ENCODE measurements around the gene SLC6A16. TPM values are rescaled to one million over a fixed set of nuclear protein-coding genes. Genes with fewer than 3 reads are reported as not detected.

SLC6A16 gene
- total RNA-seq, 1 experiment from 2014 or later = not detected

DNA sequence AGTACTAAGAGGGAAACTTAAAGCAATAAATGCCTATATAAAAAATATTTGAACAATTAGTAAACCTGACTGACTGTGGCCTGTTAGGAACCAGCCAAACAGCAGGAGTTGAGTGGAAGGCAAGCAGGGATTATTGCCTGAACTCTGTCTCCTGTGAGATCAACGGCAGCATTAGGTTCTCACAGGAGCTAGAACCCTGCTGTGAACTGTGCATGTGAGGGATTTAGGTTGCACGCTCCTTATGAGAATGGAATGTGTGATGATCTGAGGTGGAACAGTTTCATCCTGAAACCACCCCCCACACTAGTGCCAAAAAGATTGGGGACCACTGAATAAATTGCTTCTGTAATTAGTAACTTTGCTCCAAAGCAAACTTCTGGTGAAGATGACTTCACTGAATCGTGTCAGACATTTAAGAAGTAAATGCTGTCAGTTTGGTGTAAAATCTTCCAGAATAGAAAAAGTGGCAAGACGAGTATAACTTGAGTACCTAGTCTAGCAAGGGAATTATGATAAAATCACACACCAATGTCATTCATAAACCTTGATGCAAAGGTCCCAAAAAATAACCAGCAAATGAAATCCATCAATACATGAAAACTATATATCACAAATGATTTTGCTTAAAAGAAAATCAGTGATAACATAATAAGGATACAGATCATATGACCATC is 53.8 kb downstream of the SLC6A16 start:
- DNase-seq (ENCODE audit: low spot score) = no peak

DNA sequence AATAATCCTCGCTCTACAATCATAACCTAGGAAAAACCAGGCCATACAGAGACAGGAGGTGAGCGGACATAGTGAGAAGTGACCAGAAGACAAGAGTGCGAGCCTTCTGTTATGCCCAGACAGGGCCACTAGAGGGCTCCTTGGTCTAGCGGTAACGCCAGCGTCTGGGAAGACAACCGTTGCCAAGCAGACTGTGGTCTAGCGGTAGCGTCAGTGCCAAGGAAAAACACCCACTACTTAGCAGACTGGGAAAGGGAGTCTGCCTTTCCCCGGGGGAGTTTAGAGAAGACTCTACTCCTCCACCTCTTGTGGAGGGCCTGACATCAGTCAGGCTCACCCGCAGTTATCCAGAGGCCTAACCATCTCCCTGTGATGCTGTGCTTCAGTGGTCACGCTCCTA is 58.6 kb downstream of the SLC6A16 start:
- peak; percentile 25 for DNase-seq (ENCODE audit: low spot score)

DNA sequence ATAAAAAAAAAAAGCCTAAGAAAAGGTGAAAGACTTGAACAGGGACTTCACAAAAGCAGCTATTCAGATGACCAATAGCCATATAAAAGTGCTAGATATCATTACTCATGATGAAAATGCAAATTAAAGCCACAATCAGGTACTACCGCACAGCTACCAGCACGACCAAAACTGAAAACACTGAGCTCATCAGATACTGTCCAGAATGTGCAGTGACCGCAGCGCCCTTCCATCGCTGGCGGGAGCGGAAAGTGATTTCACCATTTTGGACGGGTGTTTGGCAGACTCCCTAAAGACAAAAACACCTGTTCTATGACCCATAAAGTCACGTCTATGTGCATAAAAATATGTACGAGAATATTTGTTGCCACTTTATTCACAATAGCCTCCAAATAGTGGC is 60.7 kb downstream of the SLC6A16 start:
- no peak for DNase-seq (ENCODE audit: low spot score)

DNA sequence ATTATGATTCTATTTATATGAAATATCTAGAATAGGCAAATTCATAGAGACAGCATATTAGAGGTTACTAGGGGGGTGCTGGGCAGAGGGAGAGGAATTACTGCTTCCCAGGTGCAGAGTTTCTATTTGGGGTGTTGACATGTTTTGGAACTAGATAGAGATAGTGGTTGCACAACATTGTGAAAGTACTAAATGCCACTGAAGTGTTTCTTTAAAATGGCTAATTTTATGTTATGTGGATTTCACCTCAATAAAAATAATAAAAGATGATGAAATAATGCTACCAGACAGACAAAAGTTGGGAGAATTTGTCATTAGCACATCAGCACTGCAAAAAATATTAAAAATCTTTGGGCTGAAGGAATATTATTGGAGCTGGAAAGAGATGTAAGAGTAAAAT is 63.4 kb downstream of the SLC6A16 start:
- no peak for DNase-seq (ENCODE audit: low spot score)

DNA sequence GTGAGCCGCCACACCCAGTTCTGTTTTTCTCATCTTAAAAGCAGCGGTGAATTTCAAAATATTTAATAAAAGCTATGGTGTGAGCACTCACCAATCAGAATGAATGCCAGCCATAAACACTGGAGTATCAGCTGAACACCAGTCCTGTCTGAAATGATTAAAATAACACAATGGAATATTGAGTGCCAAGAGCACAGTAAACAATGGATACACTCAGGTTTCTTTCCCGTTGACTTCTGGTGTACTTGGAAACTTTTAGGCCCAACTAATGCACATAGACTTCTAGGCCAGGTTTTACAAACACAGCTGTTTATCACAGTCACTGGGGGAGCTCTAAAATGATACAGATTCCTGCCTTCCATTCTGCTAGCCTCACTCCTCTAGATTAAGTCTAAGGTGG is 68.3 kb downstream of the SLC6A16 start:
- no peak for DNase-seq (ENCODE audit: low spot score)

DNA sequence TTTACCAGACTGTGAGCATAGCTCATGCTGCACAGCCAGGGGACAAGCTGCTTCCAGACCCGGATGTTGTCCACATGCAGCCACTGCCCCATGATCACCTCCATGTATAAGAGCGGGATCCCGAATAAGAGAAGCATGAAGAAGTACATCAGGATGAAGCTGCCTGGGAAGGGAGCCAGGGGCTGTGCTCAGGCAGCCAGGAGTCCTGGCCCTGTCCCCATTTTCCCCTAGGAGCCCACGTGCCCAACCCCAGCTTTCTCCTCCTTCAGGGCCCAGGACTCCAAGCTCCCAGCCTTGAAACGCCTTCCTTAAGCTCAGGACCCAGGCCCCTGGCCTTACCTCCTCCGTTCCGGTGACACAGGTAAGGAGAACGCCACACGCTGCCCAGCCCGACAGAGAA is 69.3 kb downstream of the SLC6A16 start:
- DNase-seq (ENCODE audit: low spot score) = no peak

DNA sequence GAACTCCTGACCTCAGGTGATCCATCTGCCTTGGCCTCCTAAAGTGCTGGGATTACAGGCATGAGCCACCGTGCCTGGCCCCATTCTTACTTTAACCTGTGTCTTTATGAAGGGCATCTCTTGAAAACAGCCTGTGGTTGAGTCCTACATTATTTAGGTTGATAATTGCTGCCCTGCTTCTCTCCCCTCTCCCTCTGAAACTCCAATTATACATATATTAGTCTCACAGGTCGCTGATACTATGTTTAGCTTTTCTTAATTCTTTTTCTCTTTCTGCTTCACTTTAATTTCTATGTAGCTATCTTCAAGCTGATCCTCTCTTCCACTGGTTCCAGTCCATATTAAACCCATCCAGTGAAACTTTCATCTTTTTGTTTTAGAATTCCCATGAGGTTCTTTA is 75.1 kb downstream of the SLC6A16 start:
- no peak for DNase-seq (ENCODE audit: low spot score)

DNA sequence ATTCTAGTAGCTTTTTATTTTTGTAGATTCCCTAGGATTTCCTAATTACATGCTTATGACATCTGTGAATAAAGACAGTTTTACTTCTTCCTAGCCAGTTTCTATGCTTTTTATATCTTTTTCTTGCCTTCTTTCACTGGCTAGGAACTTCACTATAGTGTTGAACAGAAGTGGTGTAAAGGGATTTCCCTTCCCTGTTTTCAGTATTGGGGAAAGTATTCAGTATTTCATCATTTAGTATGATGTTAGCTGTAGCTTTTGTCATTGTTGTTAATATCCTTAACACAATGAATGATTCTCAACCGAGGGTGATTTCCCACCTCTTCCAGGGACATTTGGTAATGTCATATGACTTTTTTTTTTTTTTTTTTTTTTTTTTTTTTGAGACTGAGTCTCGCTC is 77.3 kb downstream of the SLC6A16 start:
- no peak for DNase-seq (ENCODE audit: low spot score)

DNA sequence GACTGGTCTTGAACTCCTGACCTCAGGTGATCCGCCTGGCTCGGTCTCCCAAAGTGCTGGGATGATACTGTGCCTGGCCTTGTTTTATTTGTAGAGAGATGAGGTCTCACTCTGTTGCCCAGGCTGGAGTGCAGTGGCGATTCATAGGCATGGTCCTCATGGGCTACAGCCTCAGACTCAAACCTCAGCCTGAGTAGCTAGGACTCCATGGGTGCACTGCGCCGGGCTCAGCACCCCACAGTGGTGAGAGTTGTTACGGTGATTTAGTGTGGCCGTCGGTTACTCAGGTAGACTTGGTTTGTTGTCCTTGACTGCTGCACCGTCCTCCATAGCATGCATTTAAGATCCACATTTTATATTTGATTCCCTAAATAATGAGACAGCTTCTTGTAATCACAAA is 80.7 kb downstream of the SLC6A16 start:
- no peak for DNase-seq (ENCODE audit: low spot score)

DNA sequence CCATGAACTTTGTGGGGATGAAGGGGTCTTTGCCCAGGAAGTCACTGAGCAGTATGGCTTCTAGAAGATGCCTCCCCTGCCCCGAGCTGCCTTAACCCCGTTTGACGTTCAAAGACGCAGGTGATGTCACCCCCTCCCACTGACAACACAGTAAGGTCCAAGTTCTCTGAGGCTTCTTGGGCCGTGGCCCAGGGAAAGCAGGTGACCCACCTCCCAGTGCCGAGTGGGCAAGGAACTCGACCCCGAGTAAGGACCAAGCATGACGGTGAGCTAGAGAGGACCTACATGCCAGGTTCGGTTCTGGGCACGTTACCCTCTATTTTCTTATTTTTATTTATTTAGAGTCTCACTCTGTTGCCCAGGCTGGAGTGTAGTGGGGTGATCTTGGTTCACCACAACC is 81.3 kb downstream of the SLC6A16 start:
- no peak for DNase-seq (ENCODE audit: low spot score)

DNA sequence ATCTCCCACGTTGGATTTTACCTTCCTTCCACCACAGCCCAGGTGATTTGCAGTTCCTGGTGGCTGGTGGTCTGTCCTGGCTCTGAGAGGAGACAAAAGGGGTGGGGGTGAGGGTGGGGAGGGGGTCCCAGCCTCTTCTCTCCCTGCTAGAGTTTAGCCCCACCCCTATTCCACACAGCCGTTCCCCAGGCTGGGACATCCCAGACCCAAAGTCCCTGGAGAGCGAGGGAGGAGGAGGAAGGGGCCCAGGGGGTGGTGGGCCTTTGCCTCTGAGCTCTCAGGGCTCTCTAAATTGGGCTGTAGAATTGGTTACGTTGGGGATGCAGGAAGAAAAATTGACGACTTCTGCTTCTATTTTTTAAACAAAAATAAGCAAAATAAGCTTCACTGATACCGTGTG is 81.9 kb downstream of the SLC6A16 start:
- DNase-seq (ENCODE audit: low spot score) = no peak

DNA sequence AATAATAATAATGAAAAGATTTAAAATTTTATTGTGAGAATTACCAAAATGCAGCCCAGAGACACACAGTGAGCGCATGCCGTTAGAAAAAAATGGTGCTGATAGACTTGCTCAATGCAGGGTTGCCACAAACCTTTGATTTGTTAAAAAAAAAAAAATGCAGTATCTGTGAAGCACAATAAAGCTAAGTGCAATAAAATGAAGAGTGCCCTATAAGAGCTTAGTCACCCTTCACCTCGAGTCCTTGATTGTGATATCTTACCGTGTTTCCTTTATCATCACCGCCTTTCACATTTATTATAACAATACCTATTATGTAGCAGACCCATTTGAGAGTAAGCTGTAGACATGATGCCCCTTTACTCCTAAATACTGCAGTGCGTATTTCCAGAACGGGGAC is 83.2 kb downstream of the SLC6A16 start:
- DNase-seq (ENCODE audit: low spot score) = no peak

Small RNA genes lying within 50 kb of the gene (small RNA-seq; reads per million reads assigned to genes)
- gene MIR4324 = not detected

Other genes starting within 250 kb of the SLC6A16 start
- 994 and 1,107 TPM in 2 replicates for gene SNRNP70, start 239.7 kb downstream of the SLC6A16 start, total RNA-seq (2014; rRNA removed; shearing (Covaris generic))
- gene LIN7B, start 210.8 kb downstream of the SLC6A16 start, total RNA-seq (2014; rRNA removed; shearing (Covaris generic)) = 12.0 and 19.9 TPM in 2 replicates
- 5.9 and 6.0 TPM in 2 replicates for gene C19orf73, start 206.0 kb downstream of the SLC6A16 start, total RNA-seq (2014; rRNA removed; shearing (Covaris generic))
- 22.9 and 30.1 TPM in 2 replicates for gene PPFIA3, start 205.6 kb downstream of the SLC6A16 start, total RNA-seq (2014; rRNA removed; shearing (Covaris generic))
- 0.08 TPM in 1 of 2 replicates, not detected in the other for gene HRC, start 169.8 kb downstream of the SLC6A16 start, total RNA-seq (2014; rRNA removed; shearing (Covaris generic))
- 28.7 and 33.7 TPM in 2 replicates for gene TRPM4, start 167.4 kb downstream of the SLC6A16 start, total RNA-seq (2014; rRNA removed; shearing (Covaris generic))
- not detected in 2 replicates for gene CD37, start 10.2 kb upstream of the SLC6A16 start, total RNA-seq (2014; rRNA removed; shearing (Covaris generic))
- gene TEAD2, start 37.2 kb upstream of the SLC6A16 start, total RNA-seq (2014; rRNA removed; shearing (Covaris generic)) = 27.2 and 28.6 TPM in 2 replicates
- 0.18 and 0.53 TPM in 2 replicates for gene DKKL1, start 38.7 kb upstream of the SLC6A16 start, total RNA-seq (2014; rRNA removed; shearing (Covaris generic))
- not detected in 2 replicates for gene KASH5, start 63.1 kb upstream of the SLC6A16 start, total RNA-seq (2014; rRNA removed; shearing (Covaris generic))
- gene PTH2, start 98.2 kb upstream of the SLC6A16 start, total RNA-seq (2014; rRNA removed; shearing (Covaris generic)) = not detected in 2 replicates
- not detected in 2 replicates for gene GFY, start 100.2 kb upstream of the SLC6A16 start, total RNA-seq (2014; rRNA removed; shearing (Covaris generic))
- gene SLC17A7, start 116.3 kb upstream of the SLC6A16 start, total RNA-seq (2014; rRNA removed; shearing (Covaris generic)) = 0.13 and 0.18 TPM in 2 replicates
- gene PIH1D1, start 126.6 kb upstream of the SLC6A16 start, total RNA-seq (2014; rRNA removed; shearing (Covaris generic)) = 337 and 351 TPM in 2 replicates
- gene ALDH16A1, start 128.0 kb upstream of the SLC6A16 start, total RNA-seq (2014; rRNA removed; shearing (Covaris generic)) = 214 and 224 TPM in 2 replicates
- 1.6 and 2.1 TPM in 2 replicates for gene FLT3LG, start 149.0 kb upstream of the SLC6A16 start, total RNA-seq (2014; rRNA removed; shearing (Covaris generic))
- gene RPL13A, start 162.4 kb upstream of the SLC6A16 start, total RNA-seq (2014; rRNA removed; shearing (Covaris generic)) = 7,406 and 7,983 TPM in 2 replicates
- 5,724 and 5,984 TPM in 2 replicates for gene RPS11, start 171.2 kb upstream of the SLC6A16 start, total RNA-seq (2014; rRNA removed; shearing (Covaris generic))
- 150 and 176 TPM in 2 replicates for gene FCGRT, start 187.5 kb upstream of the SLC6A16 start, total RNA-seq (2014; rRNA removed; shearing (Covaris generic))
- gene RCN3, start 202.8 kb upstream of the SLC6A16 start, total RNA-seq (2014; rRNA removed; shearing (Covaris generic)) = 17.6 and 25.6 TPM in 2 replicates

All from HT-29 (cell line).